Panc1 (cell line): Measurements from ENCODE around the gene MPPED2. TPM values are rescaled to one million over a fixed set of nuclear protein-coding genes. Genes with fewer than 3 reads are reported as not detected.

Source experiments
- ATAC-seq: fragments of 200-7000 bp; cut with Tn5 transposase; 2 replicates; pipeline ENCODE4 v1.9.1; 2020; ENCODE audit warnings: mild to moderate bottlenecking, moderate library complexity
- BruUV-seq: library from RNA; stranded (reverse); fragments of 400-500 nt; replicated peaks from 2 replicates; lab custom pipeline; 2021; lab: Mats Ljungman, UMichigan
- CTCF ChIA-PET: fragments of 300-600 bp; sonication (Branson Sonifier 250); formaldehyde crosslinking; loops from one replicate; lab custom pipeline; 2022; ENCODE audit warnings: antibody characterized with exemption; lab: Charles Lee
- POLR2A ChIA-PET: fragments of 300-600 bp; sonication (Branson Sonifier 250); formaldehyde crosslinking; loops from one replicate; lab custom pipeline; 2022; ENCODE audit warnings: antibody characterized with exemption; lab: Charles Lee
- DNase-seq: peaks from one replicate; pipeline ENCODE4 v3.0.0-alpha.2; 2010; ENCODE audit warnings: low read depth, low spot score
- H3K27ac ChIP-seq: 2 replicates; pipeline ENCODE4 v1.5.1; 2011; ENCODE audit warnings: mild to moderate bottlenecking, low read length, inconsistent platforms
- H3K27me3 ChIP-seq: fragments of 200-500 bp; sonication (Bioruptor generic); 2 replicates; pipeline ENCODE4 v1.6.0; 2014; ENCODE audit warnings: low read length, inconsistent platforms; ENCODE audit not compliant: control insufficient read depth, insufficient read depth
- H3K36me3 ChIP-seq: fragments of 200-500 bp; sonication (Bioruptor generic); 2 replicates; pipeline ENCODE4 v1.5.1; 2014; ENCODE audit warnings: inconsistent platforms, mild to moderate bottlenecking, low read length, moderate library complexity; ENCODE audit not compliant: control insufficient read depth, insufficient read depth
- H3K4me1 ChIP-seq: 2 replicates; pipeline ENCODE4 v1.5.1; 2011; ENCODE audit warnings: inconsistent platforms, mild to moderate bottlenecking, low read length, moderate library complexity; ENCODE audit not compliant: control insufficient read depth, insufficient read depth
- H3K4me3 ChIP-seq, 2 experiments: 2 replicates each; pipeline ENCODE4 v1.5.1; 2011 to 2012; ENCODE audit warnings: low read depth in 2 of 2, low read length in 2 of 2, mild to moderate bottlenecking in 2 of 2, inconsistent platforms in 1 of 2, moderate library complexity in 1 of 2
- H3K9me3 ChIP-seq: fragments of 200-500 bp; sonication (Bioruptor generic); 2 replicates; pipeline ENCODE4 v1.5.1; 2014; ENCODE audit warnings: low read depth, mild to moderate bottlenecking, inconsistent platforms, low read length, moderate library complexity; ENCODE audit not compliant: control insufficient read depth, insufficient read depth
- CTCF ChIP-seq: fragments of 450-650 bp; IDR thresholded peaks from 2 replicates; pipeline ENCODE4 v1.5.1; 2017; ENCODE audit warnings: mild to moderate bottlenecking
- POLR2AphosphoS5 ChIP-seq: IDR thresholded peaks from 2 replicates; pipeline ENCODE4 v1.6.1; 2012; ENCODE audit warnings: mild to moderate bottlenecking, low read depth, low read length, moderate library complexity
- REST ChIP-seq, 2 experiments: IDR thresholded peaks; 2 replicates each; pipeline ENCODE4 v1.6.1; 2011 to 2012; ENCODE audit warnings: low read depth in 2 of 2, control low read depth in 1 of 2, low read length in 1 of 2, mild to moderate bottlenecking in 1 of 2, moderate library complexity in 1 of 2; ENCODE audit not compliant: insufficient read depth in 1 of 2
- SIN3A ChIP-seq: IDR thresholded peaks from 2 replicates; pipeline ENCODE4 v1.6.1; 2012; ENCODE audit warnings: low read depth, mild to moderate bottlenecking, low read length, moderate library complexity, borderline replicate concordance; ENCODE audit not compliant: insufficient read depth
- TCF7L2 ChIP-seq: IDR thresholded peaks from 2 replicates; pipeline ENCODE4 v1.6.1; 2011; ENCODE audit warnings: mild to moderate bottlenecking, low read depth, low read length, inconsistent platforms
- in situ Hi-C: cut with HindIII; loops from 2 replicates; pipeline ENCODE4 v1.10.0; 2016; ENCODE audit warnings: low sequenced_read_pairs, low pct_unique_long_range_greater_than_20kb
- intact Hi-C: fragments of 100-400 bp; cut with micrococcal nuclease; formaldehyde crosslinking; loops from one replicate; pipeline ENCODE4 v1.10.0; 2022; ENCODE audit not compliant: unreplicated experiment
- total RNA-seq: library from RNA; stranded (reverse); gene quantifications from one replicate; pipeline ENCODE4 v1.2.1, GENCODE V29; 2021; ENCODE audit not compliant: unreplicated experiment

Gene MPPED2
- total RNA-seq, 1 experiment from 2014 or later: not detected

DNA sequence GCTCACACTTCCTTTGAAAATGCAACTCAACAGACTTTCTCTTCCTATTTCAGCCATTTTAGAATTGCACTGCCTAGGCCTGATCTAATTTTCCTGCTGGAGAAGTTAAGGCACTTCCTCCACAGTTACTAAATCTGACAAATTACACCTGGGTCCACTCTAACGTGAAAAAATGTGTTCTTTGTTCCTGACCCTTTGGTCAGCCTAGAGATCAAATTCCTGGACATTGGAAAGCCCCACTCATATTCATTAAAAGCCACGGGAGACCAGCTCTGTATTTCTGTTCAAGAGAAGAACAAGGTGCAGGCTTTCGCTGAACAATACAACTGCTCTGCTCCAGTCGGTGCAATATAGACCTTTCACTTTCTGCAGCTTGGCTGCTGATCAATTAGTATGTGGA lies 96.6 kb downstream of the MPPED2 start:
- ChIA-PET CTCF (no interaction called here), POLR2A (no interaction called here)
- BruUV-seq: no TSS peak
- ATAC-seq (no peak), DNase-seq (no peak)
- Histone ChIP-seq H3K27ac (no peak overlapping the region), H3K4me1 (no peaks in the 10 kb centered on the region), H3K36me3 (no peaks in the 10 kb centered on the region), H3K9me3 (no peaks in the 10 kb centered on the region), H3K4me3 (no peak overlapping the region), H3K27me3 (no peaks in the 10 kb centered on the region)
- in situ Hi-C loops (no loop called here), intact Hi-C loops (no loop called here)
- TF ChIP-seq TCF7L2: no peak
- TF ChIP-seq CTCF: no peak
- no peak for TF ChIP-seq SIN3A
- no peak for TF ChIP-seq REST (IDR thresholded peaks at IDR 0.05; ENCODE audit: insufficient read depth in 1 of 2, low read depth in 2 of 2, low read length in 1 of 2)
- no peak for TF ChIP-seq POLR2AphosphoS5

DNA sequence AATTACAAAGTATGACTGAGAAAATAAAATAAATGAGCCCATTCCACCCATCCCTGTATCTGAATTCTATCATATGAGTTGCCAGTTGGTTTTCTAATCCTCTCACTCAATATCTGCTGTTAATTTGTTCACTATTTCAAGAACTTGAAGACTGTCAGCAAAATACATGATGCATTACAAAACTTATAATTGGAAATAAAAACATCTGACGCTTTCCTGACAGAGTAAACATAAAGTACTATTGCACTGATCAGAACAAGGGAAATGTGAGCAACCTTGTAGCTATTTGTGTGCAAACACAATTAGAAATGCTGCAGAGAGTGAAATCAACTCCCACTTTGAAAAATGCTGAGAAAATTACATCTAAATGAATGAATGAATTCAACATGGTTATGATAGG lies 97.1 kb downstream of the MPPED2 start:
- DNase-seq (no peak), ATAC-seq (no peak)
- Histone ChIP-seq H3K27ac (no peak overlapping the region), H3K36me3 (no peaks in the 10 kb centered on the region), H3K9me3 (no peaks in the 10 kb centered on the region), H3K4me3 (no peak overlapping the region), H3K4me1 (no peaks in the 10 kb centered on the region), H3K27me3 (no peaks in the 10 kb centered on the region)
- TF ChIP-seq CTCF (no peak), POLR2AphosphoS5 (no peak), TCF7L2 (no peak), SIN3A (no peak), REST (IDR thresholded peaks at IDR 0.05; ENCODE audit: insufficient read depth in 1 of 2, low read depth in 2 of 2, low read length in 1 of 2) (no peak)
- in situ Hi-C loops (no loop called here), intact Hi-C loops (no loop called here)
- ChIA-PET POLR2A (no interaction called here), CTCF (no interaction called here)
- BruUV-seq: no TSS peak
